Progenitor cell of endocrine pancreas (in vitro differentiated cells): ENCODE data around the gene KIAA0586. TPM values are rescaled to one million over a fixed set of nuclear protein-coding genes. Genes with fewer than 3 reads are reported as not detected.

Experiments
- DNase-seq: peaks from one replicate; pipeline ENCODE4 v3.0.0; 2021; ENCODE audit warnings: low spot score; ENCODE audit not compliant: unreplicated experiment
- H3K27ac Mint-ChIP-seq: 2 replicates; pipeline ENCODE4 v1.8.0; 2021; ENCODE audit warnings: mild to moderate bottlenecking, moderate library complexity, mixed read lengths
- H3K27me3 Mint-ChIP-seq: 2 replicates; pipeline ENCODE4 v1.8.0; 2021; ENCODE audit warnings: mixed read lengths
- H3K36me3 Mint-ChIP-seq: 2 replicates; pipeline ENCODE4 v1.8.0; 2022; ENCODE audit warnings: mixed read lengths; ENCODE audit not compliant: insufficient read depth
- H3K4me1 Mint-ChIP-seq: 2 replicates; pipeline ENCODE4 v1.8.0; 2021; ENCODE audit warnings: low read depth, mixed read lengths
- H3K4me3 Mint-ChIP-seq: 2 replicates; pipeline ENCODE4 v1.8.0; 2021; ENCODE audit warnings: low read depth, mild to moderate bottlenecking, moderate library complexity, mixed read lengths
- H3K9me3 Mint-ChIP-seq: 2 replicates; pipeline ENCODE4 v1.8.0; 2021; ENCODE audit warnings: low read depth, mixed read lengths
- total RNA-seq: library from RNA; stranded (reverse); gene quantifications from 2 replicates; pipeline ENCODE4 v1.2.1, GENCODE V29; 2021
- TF ChIP-seq, protein P1 (sequence below): fragments of 200-600 bp; sonication (generic); IDR thresholded peaks from one replicate; pipeline ENCODE4 v1.5.0; 2021; ENCODE audit warnings: antibody characterized with exemption, mild to moderate bottlenecking; ENCODE audit not compliant: unreplicated experiment

KIAA0586 gene
- total RNA-seq, 1 donor from 2014 or later, result 17.7 TPM

DNA sequence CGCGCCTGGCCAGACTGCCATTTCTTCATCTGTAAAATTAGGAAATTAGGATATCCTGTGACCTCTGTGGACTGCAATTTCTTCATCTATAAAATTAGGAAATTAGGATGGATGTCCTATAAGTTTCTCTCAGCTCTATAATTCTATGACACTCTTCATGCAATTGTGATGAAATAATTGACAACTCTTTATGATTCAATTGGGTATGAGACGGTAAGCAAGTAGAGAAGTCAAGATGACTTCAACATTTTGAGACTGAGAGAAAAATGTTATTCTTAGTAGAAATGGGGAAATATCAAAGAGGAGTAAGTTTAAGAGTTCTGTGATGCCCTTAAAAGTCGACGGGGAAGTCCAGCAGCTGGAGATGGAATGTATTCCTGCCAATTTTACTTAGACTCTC lies 12.0 kb downstream of the KIAA0586 start:
- DNase-seq, result no peak
- no peaks in the 10 kb centered on the region for H3K9me3 Mint-ChIP-seq
- no peaks in the 10 kb centered on the region for H3K27me3 Mint-ChIP-seq
- H3K4me1 Mint-ChIP-seq, result no peaks in the 10 kb centered on the region
- TF ChIP-seq, protein P1, sequence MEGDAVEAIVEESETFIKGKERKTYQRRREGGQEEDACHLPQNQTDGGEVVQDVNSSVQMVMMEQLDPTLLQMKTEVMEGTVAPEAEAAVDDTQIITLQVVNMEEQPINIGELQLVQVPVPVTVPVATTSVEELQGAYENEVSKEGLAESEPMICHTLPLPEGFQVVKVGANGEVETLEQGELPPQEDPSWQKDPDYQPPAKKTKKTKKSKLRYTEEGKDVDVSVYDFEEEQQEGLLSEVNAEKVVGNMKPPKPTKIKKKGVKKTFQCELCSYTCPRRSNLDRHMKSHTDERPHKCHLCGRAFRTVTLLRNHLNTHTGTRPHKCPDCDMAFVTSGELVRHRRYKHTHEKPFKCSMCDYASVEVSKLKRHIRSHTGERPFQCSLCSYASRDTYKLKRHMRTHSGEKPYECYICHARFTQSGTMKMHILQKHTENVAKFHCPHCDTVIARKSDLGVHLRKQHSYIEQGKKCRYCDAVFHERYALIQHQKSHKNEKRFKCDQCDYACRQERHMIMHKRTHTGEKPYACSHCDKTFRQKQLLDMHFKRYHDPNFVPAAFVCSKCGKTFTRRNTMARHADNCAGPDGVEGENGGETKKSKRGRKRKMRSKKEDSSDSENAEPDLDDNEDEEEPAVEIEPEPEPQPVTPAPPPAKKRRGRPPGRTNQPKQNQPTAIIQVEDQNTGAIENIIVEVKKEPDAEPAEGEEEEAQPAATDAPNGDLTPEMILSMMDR, result no peak
- H3K4me3 Mint-ChIP-seq, result no peak overlapping the region
- no peak overlapping the region for H3K27ac Mint-ChIP-seq
- H3K36me3 Mint-ChIP-seq, result peaks cover 8% of the 10 kb centered on the region

DNA sequence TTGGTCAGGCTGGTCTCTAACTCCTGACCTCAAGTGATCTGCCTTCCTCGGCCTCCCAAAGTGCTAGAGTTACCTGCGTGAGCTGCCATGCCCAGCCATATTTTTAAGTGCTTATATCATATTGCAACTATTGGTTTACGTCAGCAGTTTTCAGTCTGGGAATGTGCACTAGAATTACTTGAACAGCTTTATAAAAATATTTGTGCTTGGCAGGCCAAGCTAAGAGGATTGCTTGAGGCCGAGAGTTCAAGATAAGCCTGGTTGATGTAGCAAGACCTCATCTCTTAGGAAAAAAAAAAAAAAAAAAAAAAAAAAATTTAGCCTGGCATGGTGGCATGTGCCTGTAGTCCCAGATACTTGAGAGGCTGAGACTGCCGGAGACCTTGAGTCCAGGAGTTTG lies 17.1 kb downstream of the KIAA0586 start:
- Mint-ChIP-seq H3K4me1 (no peaks in the 10 kb centered on the region), H3K9me3 (no peaks in the 10 kb centered on the region), H3K27me3 (no peaks in the 10 kb centered on the region), H3K36me3 (peaks cover 4% of the 10 kb centered on the region), H3K4me3 (no peak overlapping the region), H3K27ac (no peak overlapping the region)
- DNase-seq, result no peak
- TF ChIP-seq, protein P1, result no peak

DNA sequence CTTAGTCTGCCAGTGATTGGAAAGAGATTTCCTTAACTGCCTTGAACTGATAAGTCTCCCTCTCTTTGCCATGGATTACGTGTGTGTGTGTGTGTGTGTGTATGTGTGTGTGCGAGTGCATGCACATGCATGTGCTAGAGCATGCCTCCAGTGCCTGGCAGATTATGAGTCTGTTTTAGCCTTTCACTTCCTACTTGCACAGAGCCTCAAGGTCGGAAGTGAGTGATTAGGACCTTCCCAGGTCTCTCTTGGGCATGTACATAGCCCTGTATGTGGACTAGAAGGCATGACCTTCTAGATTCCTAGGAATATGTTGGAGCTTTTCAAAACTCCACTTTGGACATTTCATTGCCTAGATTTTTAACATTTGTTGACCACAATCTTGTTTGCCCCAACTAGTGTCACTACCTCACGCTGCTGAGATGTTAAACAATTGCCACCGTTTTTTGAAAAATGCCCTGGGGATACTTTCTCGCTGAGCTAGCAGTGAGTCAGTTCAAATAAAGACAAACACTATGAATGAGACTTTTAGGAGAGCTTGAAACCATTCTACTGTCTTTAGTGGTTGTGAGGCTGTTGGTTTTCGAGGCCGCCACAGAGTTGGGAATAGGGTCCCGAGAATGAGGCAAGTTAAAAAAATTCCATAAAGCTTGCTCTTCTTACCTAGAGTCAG lies 28.2 kb downstream of the KIAA0586 start:
- Mint-ChIP-seq H3K27me3 (no peaks in the 10 kb centered on the region), H3K4me1 (peaks cover 2% of the 10 kb centered on the region), H3K36me3 (peaks cover 11% of the 10 kb centered on the region), H3K9me3 (no peaks in the 10 kb centered on the region), H3K27ac (no peak overlapping the region), H3K4me3 (no peak overlapping the region)
- no peak for DNase-seq
- TF ChIP-seq, protein P1, result no peak

DNA sequence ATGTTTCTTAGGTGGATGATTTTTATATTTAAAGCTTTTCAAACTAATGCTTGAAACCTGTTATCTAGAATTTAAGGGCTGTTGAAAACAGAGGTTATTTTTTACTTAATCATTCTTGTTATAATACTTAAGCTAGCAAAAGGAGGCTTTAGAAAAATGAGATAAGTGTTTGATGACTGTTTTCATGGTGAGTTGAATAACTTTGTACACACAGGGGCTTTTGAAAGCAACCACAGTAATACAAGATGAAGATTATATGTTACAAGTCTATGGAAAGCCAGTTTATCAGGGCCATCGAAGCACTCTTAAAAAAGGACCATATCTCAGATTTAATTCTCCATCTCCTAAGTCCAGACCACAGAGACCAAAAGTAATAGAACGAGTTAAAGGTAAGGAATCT lies 33.3 kb downstream of the KIAA0586 start:
- peaks cover 10% of the 10 kb centered on the region for H3K36me3 Mint-ChIP-seq
- no peak overlapping the region for H3K4me3 Mint-ChIP-seq
- peaks cover 3% of the 10 kb centered on the region for H3K4me1 Mint-ChIP-seq
- TF ChIP-seq, protein P1, result no peak
- H3K27me3 Mint-ChIP-seq, result no peaks in the 10 kb centered on the region
- no peak overlapping the region for H3K27ac Mint-ChIP-seq
- no peaks in the 10 kb centered on the region for H3K9me3 Mint-ChIP-seq
- no peak for DNase-seq

DNA sequence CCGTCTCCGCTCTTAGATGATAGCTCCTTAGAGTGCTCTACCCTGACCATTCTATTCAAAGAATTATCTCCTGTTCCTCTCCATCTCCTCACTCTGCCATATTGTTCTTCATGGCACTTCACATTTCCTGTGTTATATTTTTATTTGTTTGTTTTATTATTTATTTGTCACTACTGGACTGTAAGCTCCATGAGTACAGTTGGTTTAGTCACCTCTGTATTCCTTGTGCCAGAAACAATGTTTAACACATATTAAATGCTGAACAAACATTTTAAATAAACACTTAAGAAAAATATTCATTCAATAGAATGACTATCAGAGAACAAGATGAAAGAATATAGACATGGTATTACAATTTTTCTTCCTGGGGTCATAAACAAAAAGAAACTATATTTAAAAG lies 35.6 kb downstream of the KIAA0586 start:
- Mint-ChIP-seq H3K36me3 (peaks cover 8% of the 10 kb centered on the region), H3K4me3 (no peak overlapping the region), H3K9me3 (no peaks in the 10 kb centered on the region), H3K27me3 (no peaks in the 10 kb centered on the region), H3K4me1 (peaks cover 3% of the 10 kb centered on the region), H3K27ac (no peak overlapping the region)
- TF ChIP-seq, protein P1, result no peak
- no peak for DNase-seq
